NCI-H2196 (cell line): ENCODE data around the gene SRMS.

Source experiments
- DNase-seq: peaks from one replicate; lab custom pipeline; 2025; ENCODE audit not compliant: unreplicated experiment; lab: John Stamatoyannopoulos, UW

The SRMS gene

DNA sequence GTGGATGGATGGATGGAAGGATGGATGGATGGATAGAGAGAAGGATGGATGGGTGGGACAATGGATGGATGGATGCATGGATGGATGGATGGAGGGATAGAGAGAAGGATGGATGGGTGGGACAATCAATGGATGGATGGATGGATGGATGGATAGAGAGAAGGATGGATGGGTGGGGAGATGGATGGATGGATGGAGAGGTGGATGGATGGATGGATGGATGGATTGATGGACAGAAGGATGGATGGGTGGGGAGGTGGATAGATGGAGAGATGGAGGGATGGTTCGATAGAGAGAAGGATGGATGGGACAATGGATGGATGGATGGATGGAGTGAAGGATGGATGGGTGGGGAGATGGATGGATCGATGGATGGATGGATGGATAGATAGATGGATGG is 55.0 kb downstream of the SRMS start:
- DNase-seq = no peak

- DNase-seq = no peak
These were observed 55.8 kb downstream of the SRMS start for GRCh38 chr20:63491635-63492230.

GRCh38 chr20:63491078-63491477 is 56.5 kb downstream of the SRMS start:
- DNase-seq = no peak
